ENCODE results near the gene CACTIN.
"Not testable (repeated sequence)": the region's sequence is repeated elsewhere in the genome, so short reads cannot be mapped to it uniquely, and the experiment has no call there.

The CACTIN gene

GRCh38 chr19:3626473-3627350, at the start of gene CACTIN:
TSS of gene CACTIN (minus strand) at chr19:3626790. CDS start at chr19:3626762, 28 bp downstream.
- DNase-seq (ENCODE audit: low spot score): peak; percentile 100

GRCh38 chr19:3674784-3675543, 48.4 kb upstream of the CACTIN start:
- no peak for DNase-seq (ENCODE audit: low spot score)

- DNase-seq (ENCODE audit: low spot score): no peak
Observed at GRCh38 chr19:3673506-3674439, 47.2 kb upstream of the CACTIN start.

GRCh38 chr19:3672993-3673392, 46.4 kb upstream of the CACTIN start:
- DNase-seq (ENCODE audit: low spot score): no peak

GRCh38 chr19:3672575-3672948, 46.0 kb upstream of the CACTIN start:
- no peak for DNase-seq (ENCODE audit: low spot score)

GRCh38 chr19:3671680-3672574, 45.3 kb upstream of the CACTIN start:
- peak; percentile 12 for DNase-seq (ENCODE audit: low spot score)

GRCh38 chr19:3670796-3671679, 44.4 kb upstream of the CACTIN start:
- peak; percentile 80 for DNase-seq (ENCODE audit: low spot score)

GRCh38 chr19:3669947-3670795, 43.6 kb upstream of the CACTIN start:
- DNase-seq (ENCODE audit: low spot score): peak; percentile 93

GRCh38 chr19:3669082-3669946, 42.7 kb upstream of the CACTIN start:
- DNase-seq (ENCODE audit: low spot score): no peak

- no peak for DNase-seq (ENCODE audit: low spot score)
Observed at GRCh38 chr19:3668331-3669081, 41.9 kb upstream of the CACTIN start.

GRCh38 chr19:3667766-3668165, 41.2 kb upstream of the CACTIN start:
- DNase-seq (ENCODE audit: low spot score): no peak

GRCh38 chr19:3667037-3667638, 40.5 kb upstream of the CACTIN start:
- DNase-seq (ENCODE audit: low spot score): no peak

GRCh38 chr19:3666545-3666856, 39.9 kb upstream of the CACTIN start:
- DNase-seq (ENCODE audit: low spot score): not testable (repeated sequence)

GRCh38 chr19:3665681-3666544, 39.3 kb upstream of the CACTIN start:
- DNase-seq (ENCODE audit: low spot score): peak; percentile 75

- DNase-seq (ENCODE audit: low spot score): no peak
Observed at GRCh38 chr19:3664879-3665642, 38.5 kb upstream of the CACTIN start.

Measured in AG08395 (cell line).